ENCODE results near the gene MAST4.

MAST4 gene

GRCh38 chr5:67032921-67033664 lies 436.9 kb downstream of the MAST4 start:
- no peak for DNase-seq (ENCODE audit: low read depth in 3 of 3, low spot score in 1 of 3)

- no peak for DNase-seq (ENCODE audit: low read depth in 3 of 3, low spot score in 1 of 3)
Measured at GRCh38 chr5:67033880-67034651, 437.9 kb downstream of the MAST4 start.

- DNase-seq (ENCODE audit: low read depth in 3 of 3, low spot score in 1 of 3), result no peak
Measured at GRCh38 chr5:67035098-67035740, 439.0 kb downstream of the MAST4 start.

GRCh38 chr5:67037171-67037570 lies 441.0 kb downstream of the MAST4 start:
- no peak for DNase-seq (ENCODE audit: low read depth in 3 of 3, low spot score in 1 of 3)

- no peak for DNase-seq (ENCODE audit: low read depth in 3 of 3, low spot score in 1 of 3)
Measured at GRCh38 chr5:67038817-67039603, 442.8 kb downstream of the MAST4 start.

- no peak for DNase-seq (ENCODE audit: low read depth in 3 of 3, low spot score in 1 of 3)
Measured at GRCh38 chr5:67042176-67043003, 446.2 kb downstream of the MAST4 start.

- no peak for DNase-seq (ENCODE audit: low read depth in 3 of 3, low spot score in 1 of 3)
Measured at GRCh38 chr5:67043796-67044511, 447.8 kb downstream of the MAST4 start.

GRCh38 chr5:67045816-67046740 lies 449.9 kb downstream of the MAST4 start:
- no peak for DNase-seq (ENCODE audit: low read depth in 3 of 3, low spot score in 1 of 3)

- DNase-seq (ENCODE audit: low read depth in 3 of 3, low spot score in 1 of 3), result no peak
Measured at GRCh38 chr5:67047160-67047559, 451.0 kb downstream of the MAST4 start.

GRCh38 chr5:67047616-67048015 lies 451.4 kb downstream of the MAST4 start:
- DNase-seq (ENCODE audit: low read depth in 3 of 3, low spot score in 1 of 3), result no peak

GRCh38 chr5:67050125-67050524 lies 453.9 kb downstream of the MAST4 start:
- DNase-seq (ENCODE audit: low read depth in 3 of 3, low spot score in 1 of 3), result no peak

- DNase-seq (ENCODE audit: low read depth in 3 of 3, low spot score in 1 of 3), result no peak
Measured at GRCh38 chr5:67050635-67051034, 454.4 kb downstream of the MAST4 start.

- DNase-seq (ENCODE audit: low read depth in 3 of 3, low spot score in 1 of 3), result no peak
Measured at GRCh38 chr5:67051164-67051563, 455.0 kb downstream of the MAST4 start.

- DNase-seq (ENCODE audit: low read depth in 3 of 3, low spot score in 1 of 3), result no peak
Measured at GRCh38 chr5:67052034-67052433, 455.8 kb downstream of the MAST4 start.

GRCh38 chr5:67053229-67053628 lies 457.0 kb downstream of the MAST4 start:
- DNase-seq (ENCODE audit: low read depth in 3 of 3, low spot score in 1 of 3), result no peak

GRCh38 chr5:67058998-67059743 lies 463.0 kb downstream of the MAST4 start:
- DNase-seq (ENCODE audit: low read depth in 3 of 3, low spot score in 1 of 3), result no peak

- DNase-seq (ENCODE audit: low read depth in 3 of 3, low spot score in 1 of 3), result no peak
Measured at GRCh38 chr5:67059744-67060490, 463.7 kb downstream of the MAST4 start.
